Activated CD8-positive, alpha-beta T cell treated with anti-CD3 and anti-CD28 coated beads, Interleukin-2, amount 10 ng/mL, durations not matched to agents 7 days and 5 days (primary cell): ENCODE measurements around the gene HSPB2. TPM values are rescaled to one million over a fixed set of nuclear protein-coding genes. Genes with fewer than 3 reads are reported as not detected.

ENCODE experiments used
- ATAC-seq: fragments of 150-1000 bp; cut with Tn5 transposase; one replicate; pipeline ENCODE4 v1.10.0; 2021; ENCODE audit warnings: moderate library complexity
- CTCF ChIA-PET: fragments of 350-600 bp; sonication (Branson Sonifier 250); formaldehyde crosslinking; loops from one replicate; lab custom pipeline; 2021; ENCODE audit warnings: antibody characterized with exemption; lab: Charles Lee
- POLR2A ChIA-PET: fragments of 350-600 bp; sonication (Branson Sonifier 250); formaldehyde crosslinking; loops from one replicate; lab custom pipeline; 2021; ENCODE audit warnings: antibody characterized with exemption; lab: Charles Lee
- DNase-seq: peaks from one replicate; pipeline ENCODE4 v3.0.0-alpha.2; 2020
- H3K27ac Mint-ChIP-seq: one replicate; pipeline ENCODE4 v1.8.0; 2021; ENCODE audit warnings: mild to moderate bottlenecking, mixed read lengths
- H3K27me3 Mint-ChIP-seq: one replicate; pipeline ENCODE4 v1.8.0; 2021; ENCODE audit warnings: low read depth, mixed read lengths
- H3K36me3 Mint-ChIP-seq: one replicate; pipeline ENCODE4 v1.8.0; 2021; ENCODE audit warnings: low read depth, mixed read lengths
- H3K4me1 Mint-ChIP-seq: one replicate; pipeline ENCODE4 v1.8.0; 2021; ENCODE audit warnings: low read depth, mixed read lengths
- H3K4me3 Mint-ChIP-seq: one replicate; pipeline ENCODE4 v1.8.0; 2021; ENCODE audit warnings: mild to moderate bottlenecking, mixed read lengths
- H3K9me3 Mint-ChIP-seq: one replicate; pipeline ENCODE4 v1.8.0; 2022; ENCODE audit warnings: mixed read lengths; ENCODE audit not compliant: insufficient read depth
- total RNA-seq, 2 experiments: library from RNA; stranded (reverse); gene quantifications; one replicate each; pipeline ENCODE4 v1.2.3, GENCODE V29; 2021

Gene HSPB2
- total RNA-seq, 2 experiments from 2014 or later: not detected

GRCh38 chr11:111954154-111954553 is 41.6 kb downstream of the HSPB2 start:
- H3K9me3 Mint-ChIP-seq: no peaks in the 10 kb centered on the region
- no peak for ATAC-seq
- no peaks in the 10 kb centered on the region for H3K36me3 Mint-ChIP-seq
- H3K27ac Mint-ChIP-seq: no peak overlapping the region
- no peak for DNase-seq
- POLR2A ChIA-PET: no interaction called here
- CTCF ChIA-PET: interaction anchor here (0.9 kb wide), 1 partner anchor 28 kb away, joined by 4 read pairs; no protein-coding TSS in a partner anchor
- no peak overlapping the region for H3K4me3 Mint-ChIP-seq
- no peaks in the 10 kb centered on the region for H3K27me3 Mint-ChIP-seq
- peaks cover 9% of the 10 kb centered on the region for H3K4me1 Mint-ChIP-seq

GRCh38 chr11:111957663-111958444 is 45.3 kb downstream of the HSPB2 start:
- no peaks in the 10 kb centered on the region for H3K9me3 Mint-ChIP-seq
- ChIA-PET CTCF (no interaction called here), POLR2A (no interaction called here)
- no peaks in the 10 kb centered on the region for H3K4me1 Mint-ChIP-seq
- no peak overlapping the region for H3K27ac Mint-ChIP-seq
- no peak for DNase-seq
- H3K36me3 Mint-ChIP-seq: no peaks in the 10 kb centered on the region
- H3K27me3 Mint-ChIP-seq: no peaks in the 10 kb centered on the region
- no peak for ATAC-seq
- H3K4me3 Mint-ChIP-seq: no peak overlapping the region

DNA sequence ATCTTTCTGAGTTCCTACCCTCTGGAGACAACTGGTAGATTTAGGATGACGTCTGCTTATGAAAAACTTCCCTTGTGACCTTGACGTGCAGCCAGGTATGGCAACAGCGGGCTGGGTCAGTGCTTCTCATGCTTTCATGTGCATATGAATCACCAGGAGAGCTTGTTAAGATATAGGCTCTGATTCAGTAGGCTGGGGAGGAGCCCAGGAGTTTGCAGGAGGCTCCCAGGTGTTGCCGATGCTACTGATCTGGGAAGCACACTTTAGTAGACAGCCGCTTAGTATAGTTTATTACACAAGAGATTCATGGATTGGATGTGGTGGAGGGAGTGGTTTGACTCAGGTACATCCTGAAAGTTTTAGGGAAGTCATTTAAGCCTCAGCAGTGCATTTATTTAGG is 48.4 kb downstream of the HSPB2 start:
- POLR2A ChIA-PET: no interaction called here
- DNase-seq (no peak), ATAC-seq (no peak)
- no peaks in the 10 kb centered on the region for H3K4me1 Mint-ChIP-seq
- CTCF ChIA-PET: interaction anchor here (1.4 to 1.7 kb wide), 5 partner anchors 15 to 320 kb away, joined by 3 to 7 read pairs (median 4); no protein-coding TSS in a partner anchor
- H3K27ac Mint-ChIP-seq: no peak overlapping the region
- H3K36me3 Mint-ChIP-seq: no peaks in the 10 kb centered on the region
- H3K4me3 Mint-ChIP-seq: no peak overlapping the region
- no peaks in the 10 kb centered on the region for H3K9me3 Mint-ChIP-seq
- no peaks in the 10 kb centered on the region for H3K27me3 Mint-ChIP-seq

- ChIA-PET POLR2A (no interaction called here), CTCF (interaction anchor here (1.4 to 1.7 kb wide), 5 partner anchors 14 to 319 kb away, joined by 3 to 7 read pairs (median 4); no protein-coding TSS in a partner anchor)
- no peak for ATAC-seq
- H3K9me3 Mint-ChIP-seq: no peaks in the 10 kb centered on the region
- H3K27ac Mint-ChIP-seq: no peak overlapping the region
- DNase-seq: no peak
- H3K4me3 Mint-ChIP-seq: no peak overlapping the region
- no peaks in the 10 kb centered on the region for H3K27me3 Mint-ChIP-seq
- H3K36me3 Mint-ChIP-seq: no peaks in the 10 kb centered on the region
- no peaks in the 10 kb centered on the region for H3K4me1 Mint-ChIP-seq
These were observed 49.1 kb downstream of the HSPB2 start for GRCh38 chr11:111961389-111962300.

Other genes with a start within 250 kb of the HSPB2 start
- 10 to 100 TPM; 56.4 to 57.7 TPM for gene PPP2R1B, start 146.3 kb upstream of the HSPB2 start, total RNA-seq
- gene ALG9, start 41.2 kb upstream of the HSPB2 start, total RNA-seq: 10 to 100 TPM; 29.2 to 31.1 TPM
- 1 to 10 TPM; 4.4 to 5.9 TPM for gene FDXACB1, start 33.6 kb upstream of the HSPB2 start, total RNA-seq
- 10 to 100 TPM; 17.8 to 18.3 TPM for gene CFAP68, start 33.2 kb upstream of the HSPB2 start, total RNA-seq
- gene CRYAB, start 964 bp upstream of the HSPB2 start, total RNA-seq: not detected
- not detected for gene C11orf52, start 6.2 kb downstream of the HSPB2 start, total RNA-seq
- 1 to 10 TPM; 3.1 to 5.1 TPM for gene DIXDC1, start 24.6 kb downstream of the HSPB2 start, total RNA-seq
- 10 to 100 TPM; 35.4 to 36.7 TPM for gene DLAT, start 112.7 kb downstream of the HSPB2 start, total RNA-seq
- gene PIH1D2, start 161.3 kb downstream of the HSPB2 start, total RNA-seq: under 1 TPM; 0.24 to 0.76 TPM
- 10 to 100 TPM; 17.1 to 22.9 TPM for gene NKAPD1, start 161.6 kb downstream of the HSPB2 start, total RNA-seq
- gene TIMM8B, start 174.0 kb downstream of the HSPB2 start, total RNA-seq: 10 to 100 TPM; 59.1 to 62.3 TPM
- gene SDHD, start 174.1 kb downstream of the HSPB2 start, total RNA-seq: 10 to 100 TPM; 98.2 to 99.4 TPM